ENCODE data around the gene XK. TPM values are rescaled to one million over a fixed set of nuclear protein-coding genes. Genes with fewer than 3 reads are reported as not detected.

XK gene
- total and polyA plus RNA-seq, 2 experiments from 2014 or later, result 2.2 to 7.2 TPM

GRCh38 chrX:37746951-37747350 is 61.4 kb downstream of the XK start:
- DNase-seq (ENCODE audit: low read depth in 1 of 2, low spot score in 1 of 2), result no peak
- H3K4me1 ChIP-seq (ENCODE audit: low read depth), result no peaks in the 10 kb centered on the region
- TF ChIP-seq CTCF (IDR thresholded peaks at IDR 0.05; ENCODE audit: low read depth, low read length), result no peak
- H3K9me3 ChIP-seq (ENCODE audit: low read depth), result no peaks in the 10 kb centered on the region
- H3K4me3 ChIP-seq, result no peak overlapping the region
- H3K36me3 ChIP-seq, result no peaks in the 10 kb centered on the region
- H3K27ac ChIP-seq, result no peak overlapping the region
- no peaks in the 10 kb centered on the region for H3K27me3 ChIP-seq

GRCh38 chrX:37752281-37752680 is 66.7 kb downstream of the XK start:
- no peak for DNase-seq (ENCODE audit: low read depth in 1 of 2, low spot score in 1 of 2)
- no peak overlapping the region for H3K4me3 ChIP-seq
- TF ChIP-seq CTCF (IDR thresholded peaks at IDR 0.05; ENCODE audit: low read depth, low read length), result no peak
- no peaks in the 10 kb centered on the region for H3K27me3 ChIP-seq
- no peak overlapping the region for H3K27ac ChIP-seq
- no peaks in the 10 kb centered on the region for H3K4me1 ChIP-seq (ENCODE audit: low read depth)
- H3K9me3 ChIP-seq (ENCODE audit: low read depth), result no peaks in the 10 kb centered on the region
- no peaks in the 10 kb centered on the region for H3K36me3 ChIP-seq

GRCh38 chrX:37752936-37753335 is 67.3 kb downstream of the XK start:
- Histone ChIP-seq H3K27me3 (no peaks in the 10 kb centered on the region), H3K27ac (no peak overlapping the region), H3K9me3 (ENCODE audit: low read depth) (no peaks in the 10 kb centered on the region), H3K4me1 (ENCODE audit: low read depth) (no peaks in the 10 kb centered on the region), H3K36me3 (no peaks in the 10 kb centered on the region), H3K4me3 (no peak overlapping the region)
- DNase-seq (ENCODE audit: low read depth in 1 of 2, low spot score in 1 of 2), result no peak
- no peak for TF ChIP-seq CTCF (IDR thresholded peaks at IDR 0.05; ENCODE audit: low read depth, low read length)

- H3K4me3 ChIP-seq, result no peak overlapping the region
- H3K4me1 ChIP-seq (ENCODE audit: low read depth), result no peaks in the 10 kb centered on the region
- no peak overlapping the region for H3K27ac ChIP-seq
- H3K27me3 ChIP-seq, result no peaks in the 10 kb centered on the region
- no peaks in the 10 kb centered on the region for H3K9me3 ChIP-seq (ENCODE audit: low read depth)
- DNase-seq (ENCODE audit: low read depth in 1 of 2, low spot score in 1 of 2), result no peak
- no peaks in the 10 kb centered on the region for H3K36me3 ChIP-seq
- no peak for TF ChIP-seq CTCF (IDR thresholded peaks at IDR 0.05; ENCODE audit: low read depth, low read length)
Observed at GRCh38 chrX:37753384-37753783, 67.8 kb downstream of the XK start.

GRCh38 chrX:37754516-37754915 is 68.9 kb downstream of the XK start:
- Histone ChIP-seq H3K4me3 (no peak overlapping the region), H3K27ac (no peak overlapping the region)
- no peak for DNase-seq (ENCODE audit: low read depth in 1 of 2, low spot score in 1 of 2)

More at GRCh38 chrX:37754516-37754915, 68.9 kb downstream of the XK start:
- no peaks in the 10 kb centered on the region for H3K9me3 ChIP-seq (ENCODE audit: low read depth)
- H3K36me3 ChIP-seq, result no peaks in the 10 kb centered on the region
- no peaks in the 10 kb centered on the region for H3K27me3 ChIP-seq
- TF ChIP-seq CTCF (IDR thresholded peaks at IDR 0.05; ENCODE audit: low read depth, low read length), result no peak
- no peaks in the 10 kb centered on the region for H3K4me1 ChIP-seq (ENCODE audit: low read depth)
